IMR-90 (cell line): Measurements from ENCODE around the gene ELSPBP1. TPM values are rescaled to one million over a fixed set of nuclear protein-coding genes. Genes with fewer than 3 reads are reported as not detected.

ENCODE experiments used
- ATAC-seq: fragments of 200-7000 bp; cut with Tn5 transposase; 2 replicates; pipeline ENCODE4 v1.9.1; 2020; ENCODE audit warnings: low read depth, mild to moderate bottlenecking, moderate library complexity
- BruUV-seq: library from RNA; stranded (reverse); fragments of 400-500 nt; replicated peaks from 2 replicates; lab custom pipeline; 2021; lab: Mats Ljungman, UMichigan
- CTCF ChIA-PET: fragments of 300-600 bp; formaldehyde crosslinking; extraction: SDS; loops from one replicate; lab custom pipeline; 2021; ENCODE audit warnings: antibody characterized with exemption; lab: Yijun Ruan, JAX
- POLR2A ChIA-PET: fragments of 300-600 bp; sonication (Branson Sonifier 250); formaldehyde crosslinking; loops from one replicate; lab custom pipeline; 2022; ENCODE audit warnings: antibody characterized with exemption; ENCODE audit not compliant: unreplicated experiment; lab: Charles Lee
- DNase-seq: peaks from one replicate; pipeline ENCODE4 v3.0.0; 2013
- H2AFZ ChIP-seq: replicated peaks from 2 replicates; pipeline ENCODE3; 2013; ENCODE audit warnings: low read length, mild to moderate bottlenecking; ENCODE audit not compliant: poor library complexity
- H2AK5ac ChIP-seq: 2 replicates; pipeline ENCODE4 v1.6.1; 2013; ENCODE audit warnings: low read depth, low read length, inconsistent platforms
- H2AK9ac ChIP-seq: replicated peaks from 2 replicates; pipeline ENCODE3; 2013; ENCODE audit warnings: mild to moderate bottlenecking, low read depth, low read length, moderate library complexity; ENCODE audit not compliant: poor library complexity
- H2BK120ac ChIP-seq: 2 replicates; pipeline ENCODE4 v1.6.1; 2013; ENCODE audit warnings: low read depth, low read length, inconsistent platforms
- H2BK15ac ChIP-seq: 3 replicates; pipeline ENCODE4 v1.6.1; 2013; ENCODE audit warnings: low read depth, low read length, inconsistent platforms
- H2BK20ac ChIP-seq: 2 replicates; pipeline ENCODE4 v1.6.1; 2013; ENCODE audit warnings: low read depth, mild to moderate bottlenecking, inconsistent platforms, low read length, moderate library complexity
- H2BK5ac ChIP-seq: 2 replicates; pipeline ENCODE4 v1.6.1; 2013; ENCODE audit warnings: mild to moderate bottlenecking, low read depth, low read length, inconsistent platforms; ENCODE audit not compliant: poor library complexity, severe bottlenecking
- H3K14ac ChIP-seq: replicated peaks from 2 replicates; pipeline ENCODE4 v1.6.1; 2013; ENCODE audit warnings: low read depth, low read length, inconsistent platforms
- H3K18ac ChIP-seq: 2 replicates; pipeline ENCODE4 v1.6.1; 2013; ENCODE audit warnings: low read depth, low read length, control low read depth
- H3K23ac ChIP-seq: 2 replicates; pipeline ENCODE4 v1.6.1; 2013; ENCODE audit warnings: low read depth, low read length, inconsistent platforms
- H3K27ac ChIP-seq: 2 replicates; pipeline ENCODE4 v1.5.1; 2013; ENCODE audit warnings: mild to moderate bottlenecking, control low read depth, low read length; ENCODE audit not compliant: insufficient read depth
- H3K27me3 ChIP-seq: 2 replicates; pipeline ENCODE4 v1.6.1; 2013; ENCODE audit warnings: low read length; ENCODE audit not compliant: control insufficient read depth, insufficient read depth
- H3K36me3 ChIP-seq: 2 replicates; pipeline ENCODE4 v1.6.1; 2013; ENCODE audit warnings: low read length, mixed read lengths; ENCODE audit not compliant: control insufficient read depth, insufficient read depth
- H3K4ac ChIP-seq: 2 replicates; pipeline ENCODE4 v1.6.1; 2013; ENCODE audit warnings: low read depth, low read length, inconsistent platforms
- H3K4me1 ChIP-seq: 2 replicates; pipeline ENCODE4 v1.6.1; 2013; ENCODE audit warnings: low read length, mixed read lengths; ENCODE audit not compliant: control insufficient read depth, insufficient read depth
- H3K4me2 ChIP-seq: 2 replicates; pipeline ENCODE4 v1.6.1; 2013; ENCODE audit warnings: low read depth, mild to moderate bottlenecking, control low read depth, low read length, moderate library complexity
- H3K4me3 ChIP-seq: 2 replicates; pipeline ENCODE4 v1.5.1; 2013; ENCODE audit warnings: low read depth, mild to moderate bottlenecking, control low read depth, low read length, moderate library complexity; ENCODE audit not compliant: insufficient read depth
- H3K56ac ChIP-seq: 2 replicates; pipeline ENCODE4 v1.6.1; 2013; ENCODE audit warnings: low read length, inconsistent platforms; ENCODE audit not compliant: insufficient read depth; ENCODE audit errors: extremely low read depth
- H3K79me1 ChIP-seq, 2 experiments: 2 replicates each; pipeline ENCODE4 v1.6.1; 2013; ENCODE audit warnings: low read length in 2 of 2, inconsistent platforms in 1 of 2, low read depth in 1 of 2
- H3K9ac ChIP-seq: 2 replicates; pipeline ENCODE4 v1.6.1; 2013; ENCODE audit warnings: low read depth, low read length, control low read depth
- H3K9me1 ChIP-seq: 2 replicates; pipeline ENCODE4 v1.6.1; 2013; ENCODE audit warnings: low read length, inconsistent platforms; ENCODE audit not compliant: insufficient read depth
- H3K9me3 ChIP-seq: 2 replicates; pipeline ENCODE4 v1.6.1; 2013; ENCODE audit warnings: low read length; ENCODE audit not compliant: control insufficient read depth, insufficient read depth
- H4K20me1 ChIP-seq: 2 replicates; pipeline ENCODE4 v1.6.1; 2013; ENCODE audit warnings: low read length, inconsistent platforms; ENCODE audit not compliant: insufficient read depth
- H4K5ac ChIP-seq: 2 replicates; pipeline ENCODE4 v1.6.1; 2013; ENCODE audit warnings: mild to moderate bottlenecking, low read depth, low read length, control low read depth
- H4K8ac ChIP-seq, 2 experiments: 2 replicates each; pipeline ENCODE4 v1.6.1; 2013; ENCODE audit warnings: low read depth in 2 of 2, low read length in 2 of 2, control low read depth in 1 of 2, inconsistent platforms in 1 of 2
- H4K91ac ChIP-seq: 2 replicates; pipeline ENCODE4 v1.6.1; 2013; ENCODE audit warnings: low read depth, low read length, inconsistent platforms; ENCODE audit not compliant: insufficient read depth
- BHLHE40 ChIP-seq: fragments of 150-350 bp; IDR thresholded peaks from 2 replicates; pipeline ENCODE4 v1.6.1; 2016; ENCODE audit warnings: mild to moderate bottlenecking, low read depth, low read length
- CHD1 ChIP-seq: IDR thresholded peaks from 2 replicates; pipeline ENCODE4 v1.6.1; 2012; ENCODE audit warnings: low read depth, low read length, improper control_type of control experiment
- FOS ChIP-seq: fragments of 150-350 bp; IDR thresholded peaks from 2 replicates; pipeline ENCODE4 v1.6.1; 2016; ENCODE audit warnings: low read depth, low read length
- MAFK ChIP-seq: IDR thresholded peaks from 2 replicates; pipeline ENCODE4 v1.6.1; 2012; ENCODE audit warnings: low read depth, low read length, improper control_type of control experiment
- MAZ ChIP-seq: IDR thresholded peaks from 2 replicates; pipeline ENCODE4 v1.6.1; 2012; ENCODE audit warnings: low read depth, mild to moderate bottlenecking, low read length, improper control_type of control experiment, moderate library complexity, borderline replicate concordance
- POLR2A ChIP-seq: IDR thresholded peaks from 2 replicates; pipeline ENCODE4 v1.6.1; 2012; ENCODE audit warnings: mild to moderate bottlenecking, low read depth, low read length
- RFX5 ChIP-seq: IDR thresholded peaks from 2 replicates; pipeline ENCODE4 v1.8.0; 2012; ENCODE audit warnings: low read depth, mild to moderate bottlenecking, low read length, moderate library complexity
- SMC3 ChIP-seq: fragments of 150-350 bp; IDR thresholded peaks from 2 replicates; pipeline ENCODE4 v1.6.1; 2016; ENCODE audit warnings: low read depth, mild to moderate bottlenecking, antibody characterized with exemption, low read length, moderate library complexity
- whole genome bisulfite sequencing, 2 experiments: methylation state at CpG; one replicate each; pipeline versions ENCODE4 v1.1.5 to v1.1.7; 2013; ENCODE audit warnings: missing lambda C conversion rate in 2 of 2; ENCODE audit not compliant: insufficient read length in 1 of 2; ENCODE audit errors: extremely low coverage in 2 of 2; 5-methylcytosine and 5-hydroxymethylcytosine counted together
- dilution Hi-C: fragments of 300-500 bp; cut with HindIII; formaldehyde crosslinking; loops from one replicate; pipeline ENCODE4 v1.14.3; 2018; ENCODE audit warnings: low sequenced_read_pairs; ENCODE audit not compliant: unreplicated experiment
- in situ Hi-C: fragments of 300-500 bp; cut with MboI; formaldehyde crosslinking; loops from 3 replicates; pipeline ENCODE4 v1.14.3; 2019; ENCODE audit warnings: low sequenced_read_pairs, inconsistent platforms, mixed read lengths
- intact Hi-C: fragments of 100-400 bp; cut with micrococcal nuclease; formaldehyde crosslinking; loops from 2 replicates; pipeline ENCODE4 v1.10.0; 2022
- polyA plus RNA-seq, 3 experiments: library from polyadenylated mRNA; depleted of rRNA; stranded (reverse); fragments of >200 nt; gene quantifications; 2 replicates each; pipeline ENCODE4 v1.2.3, GENCODE V29; 2012; ENCODE audit warnings: low replicate concordance in 1 of 3
- total RNA-seq: library from RNA; depleted of rRNA; stranded (reverse); fragments of >200 nt; gene quantifications from 2 replicates; pipeline ENCODE4 v1.2.3, GENCODE V29; 2012
- TF ChIP-seq, protein P1 (sequence below): fragments of 150-350 bp; IDR thresholded peaks from 2 replicates; pipeline ENCODE4 v1.6.1; 2017; ENCODE audit warnings: mild to moderate bottlenecking, antibody characterized with exemption, low read length, low read depth
- TF ChIP-seq, protein P2 (sequence below): fragments of 150-350 bp; IDR thresholded peaks from 2 replicates; pipeline ENCODE4 v1.6.1; 2016; ENCODE audit warnings: low read depth, mild to moderate bottlenecking, low read length, moderate library complexity, borderline replicate concordance
- TF ChIP-seq, protein P3 (sequence below): conservative IDR thresholded peaks from 2 replicates; pipeline ENCODE4 v1.5.1; 2012; ENCODE audit warnings: mild to moderate bottlenecking, low read depth, low read length, improper control_type of control experiment

The ELSPBP1 gene
- total and polyA plus RNA-seq, 2 of the 4 experiments (the other 2 are of a cell fraction): not detected

DNA sequence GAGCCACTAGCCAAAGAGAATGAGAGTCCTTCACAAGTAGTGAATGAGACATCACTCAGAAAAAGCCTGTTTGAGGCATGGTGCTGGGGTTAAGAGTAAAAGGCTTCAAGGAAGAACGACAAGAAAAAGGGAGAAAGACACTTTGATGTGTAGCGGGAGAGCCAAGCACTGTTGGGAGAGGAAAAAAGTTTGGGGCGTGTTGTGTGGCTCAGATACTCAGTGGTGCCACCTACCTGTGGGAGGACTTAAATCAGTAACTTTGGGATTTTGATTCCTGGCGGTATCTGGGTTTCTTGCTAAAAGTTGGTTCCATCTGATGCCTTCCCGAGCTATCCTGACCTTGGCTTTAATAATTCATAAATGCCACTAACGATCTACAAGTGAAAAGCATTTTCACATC is 12.3 kb downstream of the ELSPBP1 start:
- Histone ChIP-seq H2AK5ac (no peak overlapping the region), H4K5ac (no peak overlapping the region), H4K91ac (no peak overlapping the region), H2BK5ac (no peak overlapping the region), H3K27ac (no peak overlapping the region), H2AK9ac (no peak overlapping the region), H3K14ac (no peak overlapping the region), H3K56ac (no peak overlapping the region), H4K8ac (no peak overlapping the region), H3K4me3 (no peak overlapping the region), H2BK20ac (no peak overlapping the region), H3K4me2 (no peak overlapping the region), H2BK120ac (no peak overlapping the region), H3K9me3 (no peaks in the 10 kb centered on the region), H2AFZ (no peak overlapping the region), H3K36me3 (no peaks in the 10 kb centered on the region), H3K23ac (no peak overlapping the region), H3K79me1 (no peaks in the 10 kb centered on the region), H3K4ac (no peak overlapping the region), H3K27me3 (no peaks in the 10 kb centered on the region), H3K4me1 (no peaks in the 10 kb centered on the region), H4K20me1 (no peaks in the 10 kb centered on the region), H3K18ac (no peak overlapping the region), H3K9ac (no peak overlapping the region), H2BK15ac (no peak overlapping the region), H3K9me1 (no peaks in the 10 kb centered on the region)
- POLR2A ChIA-PET: no interaction called here
- ATAC-seq (no peak), DNase-seq (no peak)
- no TSS peak for BruUV-seq
- no peak for TF ChIP-seq SMC3
- TF ChIP-seq, protein P1, sequence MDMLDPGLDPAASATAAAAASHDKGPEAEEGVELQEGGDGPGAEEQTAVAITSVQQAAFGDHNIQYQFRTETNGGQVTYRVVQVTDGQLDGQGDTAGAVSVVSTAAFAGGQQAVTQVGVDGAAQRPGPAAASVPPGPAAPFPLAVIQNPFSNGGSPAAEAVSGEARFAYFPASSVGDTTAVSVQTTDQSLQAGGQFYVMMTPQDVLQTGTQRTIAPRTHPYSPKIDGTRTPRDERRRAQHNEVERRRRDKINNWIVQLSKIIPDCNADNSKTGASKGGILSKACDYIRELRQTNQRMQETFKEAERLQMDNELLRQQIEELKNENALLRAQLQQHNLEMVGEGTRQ: no peak
- TF ChIP-seq FOS: no peak
- no peak for TF ChIP-seq MAZ
- no peak for TF ChIP-seq MAFK
- no peak for TF ChIP-seq POLR2A
- TF ChIP-seq BHLHE40: no peak
- TF ChIP-seq CHD1: no peak
- no peak for TF ChIP-seq RFX5
- TF ChIP-seq, protein P2, sequence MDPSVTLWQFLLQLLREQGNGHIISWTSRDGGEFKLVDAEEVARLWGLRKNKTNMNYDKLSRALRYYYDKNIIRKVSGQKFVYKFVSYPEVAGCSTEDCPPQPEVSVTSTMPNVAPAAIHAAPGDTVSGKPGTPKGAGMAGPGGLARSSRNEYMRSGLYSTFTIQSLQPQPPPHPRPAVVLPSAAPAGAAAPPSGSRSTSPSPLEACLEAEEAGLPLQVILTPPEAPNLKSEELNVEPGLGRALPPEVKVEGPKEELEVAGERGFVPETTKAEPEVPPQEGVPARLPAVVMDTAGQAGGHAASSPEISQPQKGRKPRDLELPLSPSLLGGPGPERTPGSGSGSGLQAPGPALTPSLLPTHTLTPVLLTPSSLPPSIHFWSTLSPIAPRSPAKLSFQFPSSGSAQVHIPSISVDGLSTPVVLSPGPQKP: no peak
- TF ChIP-seq, protein P3, sequence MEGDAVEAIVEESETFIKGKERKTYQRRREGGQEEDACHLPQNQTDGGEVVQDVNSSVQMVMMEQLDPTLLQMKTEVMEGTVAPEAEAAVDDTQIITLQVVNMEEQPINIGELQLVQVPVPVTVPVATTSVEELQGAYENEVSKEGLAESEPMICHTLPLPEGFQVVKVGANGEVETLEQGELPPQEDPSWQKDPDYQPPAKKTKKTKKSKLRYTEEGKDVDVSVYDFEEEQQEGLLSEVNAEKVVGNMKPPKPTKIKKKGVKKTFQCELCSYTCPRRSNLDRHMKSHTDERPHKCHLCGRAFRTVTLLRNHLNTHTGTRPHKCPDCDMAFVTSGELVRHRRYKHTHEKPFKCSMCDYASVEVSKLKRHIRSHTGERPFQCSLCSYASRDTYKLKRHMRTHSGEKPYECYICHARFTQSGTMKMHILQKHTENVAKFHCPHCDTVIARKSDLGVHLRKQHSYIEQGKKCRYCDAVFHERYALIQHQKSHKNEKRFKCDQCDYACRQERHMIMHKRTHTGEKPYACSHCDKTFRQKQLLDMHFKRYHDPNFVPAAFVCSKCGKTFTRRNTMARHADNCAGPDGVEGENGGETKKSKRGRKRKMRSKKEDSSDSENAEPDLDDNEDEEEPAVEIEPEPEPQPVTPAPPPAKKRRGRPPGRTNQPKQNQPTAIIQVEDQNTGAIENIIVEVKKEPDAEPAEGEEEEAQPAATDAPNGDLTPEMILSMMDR: no peak
- dilution Hi-C loops: no loop called here
- WGBS, 2 experiments: 50% methylated on average over 3 of the region's 6 CpGs; no CpG with 5 or more reads in 1 of the 2 experiments
- CTCF ChIA-PET: interaction anchor here (1.0 kb wide), 1 partner anchor 10 kb away, joined by 4 read pairs; no protein-coding TSS in a partner anchor
- intact Hi-C loops: no loop called here
- in situ Hi-C loops: no loop called here
